HG03378 (cell line): ENCODE measurements around the gene LNX2.

ENCODE experiments used
- ATAC-seq: cut with Tn5 transposase; IDR thresholded peaks from one replicate; pipeline ENCODE4 v1.9.1; 2021; ENCODE audit warnings: mild to moderate bottlenecking, moderate library complexity; ENCODE audit not compliant: unreplicated experiment

LNX2 gene

GRCh38 chr13:27570906-27571305 is 49.4 kb downstream of the LNX2 start:
- no peak for ATAC-seq

GRCh38 chr13:27569405-27569804 is 50.9 kb downstream of the LNX2 start:
- no peak for ATAC-seq

GRCh38 chr13:27565818-27566217 is 54.5 kb downstream of the LNX2 start:
- ATAC-seq, result no peak

GRCh38 chr13:27562457-27562856 is 57.9 kb downstream of the LNX2 start:
- no peak for ATAC-seq

GRCh38 chr13:27559719-27560118 is 60.6 kb downstream of the LNX2 start:
- no peak for ATAC-seq

- ATAC-seq, result no peak
Observed at GRCh38 chr13:27556109-27556508, 64.2 kb downstream of the LNX2 start.

- ATAC-seq, result no peak
Observed at GRCh38 chr13:27551562-27551961, 68.8 kb downstream of the LNX2 start.

- no peak for ATAC-seq
Observed at GRCh38 chr13:27549406-27549981, 70.8 kb downstream of the LNX2 start.

GRCh38 chr13:27542220-27542619 is 78.1 kb downstream of the LNX2 start:
- no peak for ATAC-seq

GRCh38 chr13:27541386-27541785 is 78.9 kb downstream of the LNX2 start:
- no peak for ATAC-seq

GRCh38 chr13:27536361-27537101 is 83.8 kb downstream of the LNX2 start:
- ATAC-seq, result no peak

GRCh38 chr13:27535546-27535945 is 84.8 kb downstream of the LNX2 start:
- no peak for ATAC-seq

- ATAC-seq, result no peak
Observed at GRCh38 chr13:27534981-27535380, 85.3 kb downstream of the LNX2 start.

- no peak for ATAC-seq
Observed at GRCh38 chr13:27534108-27534980, 86.0 kb downstream of the LNX2 start.

- ATAC-seq, result no peak
Observed at GRCh38 chr13:27533155-27533643, 87.1 kb downstream of the LNX2 start.

- ATAC-seq, result no peak
Observed at GRCh38 chr13:27528908-27529307, 91.4 kb downstream of the LNX2 start.

GRCh38 chr13:27526516-27526915 is 93.8 kb downstream of the LNX2 start:
- no peak for ATAC-seq

- no peak for ATAC-seq
Observed at GRCh38 chr13:27524981-27525975, 95.1 kb downstream of the LNX2 start.

GRCh38 chr13:27523346-27524073 is 96.8 kb downstream of the LNX2 start:
- ATAC-seq, result no peak

- no peak for ATAC-seq
Observed at GRCh38 chr13:27522847-27523246, 97.5 kb downstream of the LNX2 start.
